Erythroblast (primary cell): Measurements from ENCODE around the gene ZCCHC14.
"Not testable (repeated sequence)": the region's sequence is repeated elsewhere in the genome, so short reads cannot be mapped to it uniquely, and the experiment has no call there.

Experiments
- GATA1 ChIP-seq: IDR thresholded peaks from 2 replicates; pipeline ENCODE4 v1.6.1; 2011; ENCODE audit warnings: low read depth, mild to moderate bottlenecking, control low read depth, low read length, moderate library complexity
- POLR2A ChIP-seq: IDR thresholded peaks from 2 replicates; pipeline ENCODE4 v1.6.1; 2011; ENCODE audit warnings: mild to moderate bottlenecking, low read length

- not testable (repeated sequence) for TF ChIP-seq POLR2A, GATA1
These were observed 129.8 kb downstream of the ZCCHC14 start for GRCh38 chr16:87362828-87363559.
